ENCODE results near the gene MMRN1.

The MMRN1 gene, protein sequence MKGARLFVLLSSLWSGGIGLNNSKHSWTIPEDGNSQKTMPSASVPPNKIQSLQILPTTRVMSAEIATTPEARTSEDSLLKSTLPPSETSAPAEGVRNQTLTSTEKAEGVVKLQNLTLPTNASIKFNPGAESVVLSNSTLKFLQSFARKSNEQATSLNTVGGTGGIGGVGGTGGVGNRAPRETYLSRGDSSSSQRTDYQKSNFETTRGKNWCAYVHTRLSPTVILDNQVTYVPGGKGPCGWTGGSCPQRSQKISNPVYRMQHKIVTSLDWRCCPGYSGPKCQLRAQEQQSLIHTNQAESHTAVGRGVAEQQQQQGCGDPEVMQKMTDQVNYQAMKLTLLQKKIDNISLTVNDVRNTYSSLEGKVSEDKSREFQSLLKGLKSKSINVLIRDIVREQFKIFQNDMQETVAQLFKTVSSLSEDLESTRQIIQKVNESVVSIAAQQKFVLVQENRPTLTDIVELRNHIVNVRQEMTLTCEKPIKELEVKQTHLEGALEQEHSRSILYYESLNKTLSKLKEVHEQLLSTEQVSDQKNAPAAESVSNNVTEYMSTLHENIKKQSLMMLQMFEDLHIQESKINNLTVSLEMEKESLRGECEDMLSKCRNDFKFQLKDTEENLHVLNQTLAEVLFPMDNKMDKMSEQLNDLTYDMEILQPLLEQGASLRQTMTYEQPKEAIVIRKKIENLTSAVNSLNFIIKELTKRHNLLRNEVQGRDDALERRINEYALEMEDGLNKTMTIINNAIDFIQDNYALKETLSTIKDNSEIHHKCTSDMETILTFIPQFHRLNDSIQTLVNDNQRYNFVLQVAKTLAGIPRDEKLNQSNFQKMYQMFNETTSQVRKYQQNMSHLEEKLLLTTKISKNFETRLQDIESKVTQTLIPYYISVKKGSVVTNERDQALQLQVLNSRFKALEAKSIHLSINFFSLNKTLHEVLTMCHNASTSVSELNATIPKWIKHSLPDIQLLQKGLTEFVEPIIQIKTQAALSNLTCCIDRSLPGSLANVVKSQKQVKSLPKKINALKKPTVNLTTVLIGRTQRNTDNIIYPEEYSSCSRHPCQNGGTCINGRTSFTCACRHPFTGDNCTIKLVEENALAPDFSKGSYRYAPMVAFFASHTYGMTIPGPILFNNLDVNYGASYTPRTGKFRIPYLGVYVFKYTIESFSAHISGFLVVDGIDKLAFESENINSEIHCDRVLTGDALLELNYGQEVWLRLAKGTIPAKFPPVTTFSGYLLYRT

GRCh38 chr4:89894649-89895550 lies at the start of gene MMRN1:
Gene MMRN1 (plus strand): TSS chr4:89894854. CDS start chr4:89894972, 118 bp downstream.
- DNase-seq: no peak

- no peak for DNase-seq
Measured at GRCh38 chr4:89847571-89848325, 46.9 kb upstream of the MMRN1 start.

- DNase-seq: no peak
Measured at GRCh38 chr4:89855236-89855635, 39.4 kb upstream of the MMRN1 start.

- DNase-seq: no peak
Measured at GRCh38 chr4:89860971-89861370, 33.7 kb upstream of the MMRN1 start.

DNA sequence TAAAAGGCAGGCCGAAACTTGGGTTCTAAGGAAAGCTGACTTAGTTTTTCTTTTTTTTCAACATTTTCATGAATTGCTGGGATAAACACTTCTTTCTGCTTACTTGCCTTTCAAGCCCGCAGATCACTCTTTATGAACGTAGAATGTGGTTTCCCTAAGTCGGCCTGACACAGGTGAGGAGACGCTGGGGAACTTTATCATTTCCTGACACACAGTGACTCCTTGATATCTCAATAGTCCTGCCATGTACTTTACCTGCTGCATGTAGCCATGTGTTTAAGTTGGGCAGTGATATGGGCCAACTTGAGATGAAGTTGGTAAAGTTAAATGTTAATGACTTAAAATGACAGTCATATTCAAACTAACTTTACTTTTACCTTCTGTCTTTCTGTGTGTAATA lies 31.1 kb upstream of the MMRN1 start:
- DNase-seq: no peak

DNA sequence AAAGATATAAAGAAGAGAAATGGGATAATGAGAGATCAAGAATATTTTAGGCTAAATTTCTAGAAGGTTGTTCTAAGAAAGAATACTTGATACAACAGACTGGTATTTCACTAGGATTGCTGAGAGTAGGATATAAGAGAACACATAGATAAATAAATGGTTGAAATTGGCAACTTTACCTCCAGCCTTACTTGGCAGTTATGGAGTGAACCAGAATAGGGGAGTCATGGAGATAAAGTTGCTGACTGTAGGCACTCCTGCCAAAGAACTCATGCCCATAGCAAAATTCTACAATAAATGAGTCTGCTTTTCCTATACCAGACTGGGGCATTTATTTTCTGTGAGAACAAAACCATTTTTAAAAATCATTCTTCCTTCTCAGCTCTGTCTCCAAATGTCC lies 26.4 kb upstream of the MMRN1 start:
- DNase-seq: no peak

GRCh38 chr4:89868999-89869589 lies 25.6 kb upstream of the MMRN1 start:
- no peak for DNase-seq

- no peak for DNase-seq
Measured at GRCh38 chr4:89871211-89871610, 23.4 kb upstream of the MMRN1 start.

DNA sequence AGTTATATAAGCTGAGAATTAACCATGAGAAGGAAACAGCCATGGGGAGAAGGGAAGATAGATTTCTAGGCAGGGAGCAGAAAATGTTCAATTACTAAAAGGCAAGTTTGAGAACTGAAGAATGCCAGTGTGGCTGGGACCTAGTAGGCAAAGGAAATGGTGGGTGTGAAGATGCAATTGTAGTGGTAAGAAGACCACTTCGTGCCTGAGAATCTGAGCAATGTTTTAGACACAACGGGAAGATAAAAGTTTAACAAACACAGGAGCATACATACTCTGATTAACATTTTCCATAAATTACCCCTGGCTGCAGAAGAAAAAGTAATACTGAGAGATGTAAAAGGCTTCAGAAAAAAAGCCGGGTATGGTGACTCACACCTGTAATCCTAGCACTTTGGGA lies 18.1 kb upstream of the MMRN1 start:
- no peak for DNase-seq

DNA sequence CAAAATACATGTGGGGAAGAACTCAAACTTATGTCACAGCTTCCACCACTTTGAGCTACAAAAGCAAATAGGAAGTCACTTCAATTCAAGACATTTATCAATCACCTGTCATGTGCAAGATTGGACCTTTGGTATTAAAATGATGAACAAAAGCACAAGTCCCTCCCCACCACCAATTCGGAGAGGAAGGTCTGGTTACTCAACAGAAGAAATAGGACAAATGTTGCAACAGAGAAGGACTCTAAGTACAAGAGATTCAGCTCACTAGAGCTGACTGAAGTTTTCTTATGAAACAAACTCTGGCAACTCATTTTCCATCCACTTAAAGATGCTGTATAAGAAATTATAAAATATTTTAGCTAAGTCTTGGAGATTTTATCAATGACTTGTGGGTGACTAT lies 16.0 kb upstream of the MMRN1 start:
- no peak for DNase-seq

- no peak for DNase-seq
Measured at GRCh38 chr4:89879215-89879614, 15.4 kb upstream of the MMRN1 start.

DNA sequence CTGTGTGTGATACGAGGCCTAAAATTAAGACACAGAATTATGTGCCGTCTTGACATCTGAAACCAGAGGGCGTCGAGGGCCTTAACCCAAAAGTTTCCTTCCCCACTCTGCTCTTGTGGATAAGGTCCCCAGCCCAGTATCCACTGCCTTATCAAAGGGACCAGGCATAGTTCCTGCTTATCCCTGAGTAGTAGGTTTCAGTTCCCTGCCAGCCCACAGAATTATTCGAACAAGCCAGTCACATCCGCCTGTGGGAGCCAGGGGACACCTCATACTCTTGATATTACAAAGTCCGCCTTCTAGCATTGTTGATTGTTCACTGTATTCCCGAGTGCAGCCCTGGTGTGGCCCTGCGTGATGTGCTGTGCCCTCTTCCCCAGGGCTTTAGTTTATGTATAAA lies 5.4 kb upstream of the MMRN1 start:
- DNase-seq: peak in 3 of 58 donors; percentile 2 to 5 (median 3)

DNA sequence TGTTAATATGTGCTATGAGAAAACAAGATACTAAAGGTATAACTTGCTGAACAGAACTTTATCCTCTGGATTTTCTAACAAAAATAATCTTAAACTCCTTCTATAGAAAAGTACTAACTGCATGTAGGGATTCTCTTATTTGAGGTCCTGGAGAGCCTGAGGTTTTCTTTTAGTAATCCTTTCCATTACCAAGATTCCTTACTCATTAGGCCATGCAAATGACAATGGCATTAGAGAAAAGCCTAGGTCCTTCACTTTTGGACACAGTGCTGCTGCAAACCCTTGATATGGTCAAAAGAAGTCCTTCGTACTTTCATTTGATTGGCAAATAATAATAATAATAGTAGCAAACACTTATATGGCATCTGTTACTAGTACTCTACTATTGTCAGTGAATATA lies 3.2 kb downstream of the MMRN1 start:
- DNase-seq: no peak

GRCh38 chr4:89898304-89898716 lies 3.7 kb downstream of the MMRN1 start:
- no peak for DNase-seq

- no peak for DNase-seq
Measured at GRCh38 chr4:89899152-89899551, 4.5 kb downstream of the MMRN1 start.

GRCh38 chr4:89899854-89900253 lies 5.2 kb downstream of the MMRN1 start:
- no peak for DNase-seq

DNA sequence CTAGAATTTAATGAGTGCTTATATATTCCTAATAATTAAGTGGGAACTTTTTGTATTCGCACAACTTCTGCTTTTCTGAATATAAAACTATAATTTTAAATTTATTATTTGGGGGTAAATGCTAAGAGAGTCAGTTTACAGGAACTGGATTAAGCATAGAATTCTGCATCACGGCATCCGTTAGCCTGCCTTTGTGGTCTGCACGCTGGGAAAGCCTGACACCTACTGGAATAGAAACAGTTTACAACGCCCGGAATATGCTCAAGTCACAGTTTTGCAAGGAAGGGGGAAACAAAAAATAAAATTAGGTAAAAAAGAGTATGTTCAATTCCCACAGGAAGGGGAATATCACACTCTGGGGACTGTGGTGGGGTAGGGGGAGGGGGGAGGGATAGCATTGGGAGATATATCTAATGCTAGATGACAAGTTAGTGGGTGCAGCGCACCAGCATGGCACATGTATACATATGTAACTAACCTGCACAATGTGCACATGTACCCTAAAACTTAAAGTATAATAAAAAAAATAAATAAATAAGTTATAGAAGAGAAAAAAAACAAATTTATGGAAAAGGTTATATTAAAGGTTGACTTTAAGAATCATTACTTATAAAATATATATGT lies 7.3 kb downstream of the MMRN1 start:
- DNase-seq: peak in 40 of 58 donors; percentile 0 to 49 (median 18)

DNA sequence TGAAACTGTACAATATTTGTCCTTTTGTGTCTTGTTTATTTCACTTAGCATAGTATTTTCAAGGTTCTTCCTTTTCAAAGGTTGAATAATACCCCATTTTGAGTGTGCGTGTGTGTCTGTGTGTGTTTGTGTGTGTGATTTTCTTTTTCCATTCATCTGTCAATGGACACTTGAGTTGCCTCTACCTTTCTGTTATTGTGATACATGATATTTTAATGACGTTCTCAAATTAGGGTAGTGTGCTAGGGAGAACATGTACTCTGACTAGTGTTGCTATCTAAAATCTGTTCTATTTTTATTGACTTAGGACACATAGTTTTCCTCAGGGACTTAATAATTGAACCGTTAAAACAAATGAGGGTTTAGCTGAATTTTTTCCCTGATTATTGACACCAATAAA lies 9.9 kb downstream of the MMRN1 start:
- DNase-seq: no peak

- no peak for DNase-seq
Measured at GRCh38 chr4:89906316-89906715, 11.7 kb downstream of the MMRN1 start.

Data from anterior cingulate cortex (tissue), 58 donors.